Fibroblast of lung (primary cell): ENCODE measurements around the gene INCENP.

Experiments used
- EZH2 ChIP-seq: IDR thresholded peaks from 2 replicates; pipeline ENCODE4 v1.5.1; 2012; ENCODE audit warnings: low read length, control low read depth, mild to moderate bottlenecking; ENCODE audit errors: missing control alignments
- TF ChIP-seq, protein P1 (sequence below), 2 donors: IDR thresholded peaks in 1 of 2; conservative IDR thresholded peaks in 1 of 2; 1 replicate in 1 of 2; 2 replicates in 1 of 2; pipeline ENCODE4 v1.5.1; 2011 to 2012; ENCODE audit warnings: low read length in 2 of 2, control low read depth in 1 of 2, inconsistent platforms in 1 of 2, low read depth in 1 of 2, mild to moderate bottlenecking in 1 of 2

DNA sequence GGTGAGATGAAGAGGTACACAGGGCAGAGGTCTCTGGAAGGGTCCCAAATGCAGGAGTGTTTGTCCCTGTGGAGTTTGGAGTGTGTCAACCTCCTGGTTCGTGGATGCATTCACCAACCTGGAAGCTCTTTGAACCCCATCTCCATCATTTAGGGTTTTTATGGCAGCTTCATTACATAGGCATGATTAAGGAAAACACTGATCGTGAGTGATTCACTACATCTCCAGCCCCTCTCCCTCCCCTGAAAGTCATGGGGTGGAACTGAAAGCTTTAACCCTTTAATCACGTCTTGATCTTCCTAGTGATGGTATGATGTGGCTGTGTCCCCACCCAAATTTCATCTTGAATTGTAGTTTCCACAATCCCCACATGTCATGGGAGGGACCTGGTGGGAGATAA lies 19.8 kb upstream of the INCENP start:
- TF ChIP-seq EZH2, result no peak
- TF ChIP-seq, protein P1, sequence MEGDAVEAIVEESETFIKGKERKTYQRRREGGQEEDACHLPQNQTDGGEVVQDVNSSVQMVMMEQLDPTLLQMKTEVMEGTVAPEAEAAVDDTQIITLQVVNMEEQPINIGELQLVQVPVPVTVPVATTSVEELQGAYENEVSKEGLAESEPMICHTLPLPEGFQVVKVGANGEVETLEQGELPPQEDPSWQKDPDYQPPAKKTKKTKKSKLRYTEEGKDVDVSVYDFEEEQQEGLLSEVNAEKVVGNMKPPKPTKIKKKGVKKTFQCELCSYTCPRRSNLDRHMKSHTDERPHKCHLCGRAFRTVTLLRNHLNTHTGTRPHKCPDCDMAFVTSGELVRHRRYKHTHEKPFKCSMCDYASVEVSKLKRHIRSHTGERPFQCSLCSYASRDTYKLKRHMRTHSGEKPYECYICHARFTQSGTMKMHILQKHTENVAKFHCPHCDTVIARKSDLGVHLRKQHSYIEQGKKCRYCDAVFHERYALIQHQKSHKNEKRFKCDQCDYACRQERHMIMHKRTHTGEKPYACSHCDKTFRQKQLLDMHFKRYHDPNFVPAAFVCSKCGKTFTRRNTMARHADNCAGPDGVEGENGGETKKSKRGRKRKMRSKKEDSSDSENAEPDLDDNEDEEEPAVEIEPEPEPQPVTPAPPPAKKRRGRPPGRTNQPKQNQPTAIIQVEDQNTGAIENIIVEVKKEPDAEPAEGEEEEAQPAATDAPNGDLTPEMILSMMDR (conservative IDR thresholded peaks at IDR 0.05 in 1 of 2, IDR thresholded peaks at IDR 0.05 in 1 of 2; ENCODE audit: low read depth in 1 of 2, low read length in 2 of 2), result no peak
